Measurements from ENCODE around the gene RBM15.

- TF ChIP-seq CTCF (IDR thresholded peaks at IDR 0.05) = no peak
- no peak for TF ChIP-seq POLR2A (IDR thresholded peaks at IDR 0.05)
These were observed 14.5 kb upstream of the RBM15 start for GRCh38 chr1:110324667-110325066.
